Smooth muscle cell (in vitro differentiated cells): ENCODE results near the gene THRA. TPM values are rescaled to one million over a fixed set of nuclear protein-coding genes. Genes with fewer than 3 reads are reported as not detected.

ENCODE experiments used
- DNase-seq: peaks from one replicate; lab custom pipeline; 2025; ENCODE audit not compliant: unreplicated experiment; lab: John Stamatoyannopoulos, UW
- H2AFZ ChIP-seq: fragments of 200-600 bp; sonication (generic); 2 replicates; pipeline ENCODE4 v1.6.0; 2016; ENCODE audit warnings: antibody characterized with exemption, low read depth, mild to moderate bottlenecking
- H3F3A ChIP-seq: fragments of 200-600 bp; sonication (generic); 2 replicates; pipeline ENCODE4 v1.6.0; 2017; ENCODE audit warnings: antibody characterized with exemption, low read depth
- H3K27ac ChIP-seq: fragments of 200-600 bp; sonication (generic); 2 replicates; pipeline ENCODE4 v1.5.1; 2016; ENCODE audit warnings: low read depth, mild to moderate bottlenecking
- H3K27me3 ChIP-seq: fragments of 200-600 bp; sonication (generic); 2 replicates; pipeline ENCODE4 v1.6.1; 2016; ENCODE audit warnings: low read depth, mild to moderate bottlenecking
- H3K36me3 ChIP-seq: fragments of 200-600 bp; sonication (generic); 2 replicates; pipeline ENCODE4 v1.5.1; 2016; ENCODE audit warnings: low read depth
- H3K4me1 ChIP-seq: fragments of 200-600 bp; sonication (generic); 2 replicates; pipeline ENCODE4 v1.5.1; 2016; ENCODE audit warnings: low read depth
- H3K4me2 ChIP-seq: fragments of 200-600 bp; sonication (generic); 2 replicates; pipeline ENCODE4 v1.6.0; 2016; ENCODE audit warnings: mild to moderate bottlenecking
- H3K4me3 ChIP-seq: fragments of 200-600 bp; sonication (generic); 2 replicates; pipeline ENCODE4 v1.5.1; 2016; ENCODE audit warnings: mild to moderate bottlenecking
- H3K79me2 ChIP-seq: fragments of 200-600 bp; sonication (generic); 2 replicates; pipeline ENCODE4 v1.6.0; 2016; ENCODE audit warnings: low read depth, mild to moderate bottlenecking
- H3K9ac ChIP-seq: fragments of 200-600 bp; sonication (generic); 2 replicates; pipeline ENCODE4 v1.6.0; 2016; ENCODE audit warnings: low read depth
- H3K9me3 ChIP-seq: fragments of 200-600 bp; sonication (generic); replicated peaks from 2 replicates; pipeline ENCODE4 v1.5.1; 2016; ENCODE audit warnings: low read depth
- H4K20me1 ChIP-seq: fragments of 200-600 bp; sonication (generic); 2 replicates; pipeline ENCODE4 v1.6.0; 2016; ENCODE audit warnings: low read depth
- WGBS: methylation state at CpG from one replicate; pipeline ENCODE4 v1.1.7; 2016; ENCODE audit warnings: low lambda C conversion rate; 5-methylcytosine and 5-hydroxymethylcytosine counted together
- polyA plus RNA-seq: library from polyadenylated mRNA; unstranded; fragments of >200 nt; fragmentation: Nextera tagmentation; extraction: Ambion mirVana; gene quantifications from 2 replicates; pipeline ENCODE4 v1.2.1, GENCODE V29; 2016
- total RNA-seq: library from RNA; depleted of rRNA; stranded (reverse); fragments of >200 nt; gene quantifications from 2 replicates; pipeline ENCODE4 v1.2.3, GENCODE V29; 2014
- TF ChIP-seq, protein P1 (sequence below): fragments of 200-600 bp; sonication (generic); IDR thresholded peaks from 2 replicates; pipeline ENCODE4 v1.5.1; 2017; ENCODE audit warnings: borderline replicate concordance, mild to moderate bottlenecking, antibody characterized with exemption; ENCODE audit not compliant: insufficient read depth, poor library complexity, severe bottlenecking

THRA gene
- total and polyA plus RNA-seq, 2 experiments from 2014 or later: 15.6 to 21.2 TPM

DNA sequence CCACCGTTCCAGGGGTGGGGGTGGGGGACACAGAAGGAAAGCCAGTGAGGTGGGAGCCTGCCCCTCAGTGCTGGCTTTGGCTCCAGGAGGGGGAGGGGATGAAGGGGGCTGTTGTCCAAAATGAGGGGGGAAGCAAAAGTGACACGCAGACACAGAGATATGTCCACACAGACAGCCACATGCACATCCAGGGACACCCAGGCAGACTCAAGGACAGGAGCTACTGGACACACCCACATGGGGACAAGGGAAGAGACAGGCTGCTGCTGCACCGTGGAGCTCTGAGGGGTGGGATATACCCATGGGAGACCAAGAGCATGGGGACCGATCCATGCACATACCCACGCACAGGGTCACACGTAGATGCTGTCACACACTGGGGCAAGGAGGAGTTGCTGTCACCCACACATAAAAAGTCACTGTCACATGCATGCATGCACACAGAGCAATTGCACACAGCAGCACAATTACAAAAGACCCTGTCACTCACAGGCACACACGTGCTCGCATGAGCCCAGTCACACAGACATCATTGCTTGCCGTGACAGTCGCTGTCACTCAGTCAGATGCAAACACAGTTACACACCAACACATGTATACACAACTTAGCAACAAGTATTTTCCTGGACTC lies 1.3 kb downstream of the THRA start:
- no peak for DNase-seq
- Histone ChIP-seq H3K36me3 (no peaks in the 10 kb centered on the region), H2AFZ (no peak overlapping the region), H3K27ac (no peak overlapping the region), H3K9ac (peak overlapping the region; percentile 78), H3K9me3 (no peaks in the 10 kb centered on the region), H4K20me1 (peaks cover 27% of the 10 kb centered on the region), H3K4me2 (peak overlapping the region; percentile 99), H3K4me1 (peaks cover 35% of the 10 kb centered on the region), H3F3A (no peaks in the 10 kb centered on the region), H3K27me3 (no peaks in the 10 kb centered on the region), H3K79me2 (peaks cover 28% of the 10 kb centered on the region), H3K4me3 (peak overlapping the region; percentile 100)
- 64% methylated on average over 10 of the region's 10 CpGs for WGBS
- TF ChIP-seq, protein P1, sequence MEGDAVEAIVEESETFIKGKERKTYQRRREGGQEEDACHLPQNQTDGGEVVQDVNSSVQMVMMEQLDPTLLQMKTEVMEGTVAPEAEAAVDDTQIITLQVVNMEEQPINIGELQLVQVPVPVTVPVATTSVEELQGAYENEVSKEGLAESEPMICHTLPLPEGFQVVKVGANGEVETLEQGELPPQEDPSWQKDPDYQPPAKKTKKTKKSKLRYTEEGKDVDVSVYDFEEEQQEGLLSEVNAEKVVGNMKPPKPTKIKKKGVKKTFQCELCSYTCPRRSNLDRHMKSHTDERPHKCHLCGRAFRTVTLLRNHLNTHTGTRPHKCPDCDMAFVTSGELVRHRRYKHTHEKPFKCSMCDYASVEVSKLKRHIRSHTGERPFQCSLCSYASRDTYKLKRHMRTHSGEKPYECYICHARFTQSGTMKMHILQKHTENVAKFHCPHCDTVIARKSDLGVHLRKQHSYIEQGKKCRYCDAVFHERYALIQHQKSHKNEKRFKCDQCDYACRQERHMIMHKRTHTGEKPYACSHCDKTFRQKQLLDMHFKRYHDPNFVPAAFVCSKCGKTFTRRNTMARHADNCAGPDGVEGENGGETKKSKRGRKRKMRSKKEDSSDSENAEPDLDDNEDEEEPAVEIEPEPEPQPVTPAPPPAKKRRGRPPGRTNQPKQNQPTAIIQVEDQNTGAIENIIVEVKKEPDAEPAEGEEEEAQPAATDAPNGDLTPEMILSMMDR: no peak

DNA sequence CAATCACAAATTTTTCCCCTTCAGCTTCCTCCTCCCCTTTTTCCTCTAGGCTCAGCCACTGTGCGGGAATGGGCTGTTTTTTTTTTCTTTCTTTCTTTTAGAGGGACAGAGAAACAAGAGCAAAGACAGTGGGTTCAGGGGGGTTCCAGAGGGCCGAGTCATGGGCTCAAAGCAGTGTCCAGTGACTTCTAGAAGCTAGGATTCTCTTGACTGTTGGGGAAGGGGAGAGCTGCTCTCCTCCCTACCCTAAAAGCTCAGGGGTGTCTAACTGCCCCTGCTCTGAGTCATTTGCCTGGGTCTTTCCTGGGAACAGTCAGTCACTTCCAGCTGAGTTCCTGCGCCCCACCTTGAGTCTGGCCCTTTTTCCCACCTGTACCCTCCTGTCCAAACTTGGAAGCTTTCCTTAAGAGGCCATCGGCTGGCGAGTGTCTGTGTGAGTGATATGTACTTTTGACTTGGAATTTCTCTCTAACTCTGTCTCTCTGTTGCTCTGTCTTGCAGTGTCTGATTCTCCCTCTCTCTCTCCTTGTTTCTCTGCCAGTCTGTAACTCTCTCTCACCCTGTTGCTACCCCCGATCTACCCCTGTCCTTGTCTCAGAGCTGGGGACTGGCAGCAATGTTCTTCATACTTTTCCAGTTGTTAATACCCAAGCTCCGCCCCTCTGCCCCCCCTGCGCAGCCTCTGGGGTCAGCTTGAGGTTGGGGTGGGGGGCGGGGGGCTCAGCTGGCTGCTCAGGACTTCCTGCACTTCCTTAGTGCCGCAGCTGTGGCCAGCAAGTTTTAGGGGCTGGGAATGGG lies 2.4 kb downstream of the THRA start:
- H3K36me3 ChIP-seq: no peaks in the 10 kb centered on the region
- TF ChIP-seq, protein P1: no peak
- peaks cover 39% of the 10 kb centered on the region for H4K20me1 ChIP-seq
- H3K79me2 ChIP-seq: peaks cover 39% of the 10 kb centered on the region
- peaks cover 46% of the 10 kb centered on the region for H3K4me1 ChIP-seq
- H3K4me3 ChIP-seq: peak overlapping the region; percentile 100
- DNase-seq: no peak
- H3F3A ChIP-seq: no peaks in the 10 kb centered on the region
- no peaks in the 10 kb centered on the region for H3K27me3 ChIP-seq
- 30% methylated on average over 10 of the region's 10 CpGs for WGBS
- H3K9ac ChIP-seq: no peak overlapping the region
- H3K4me2 ChIP-seq: peak overlapping the region; percentile 99
- H3K27ac ChIP-seq: peak overlapping the region; percentile 6
- H2AFZ ChIP-seq: no peak overlapping the region
- no peaks in the 10 kb centered on the region for H3K9me3 ChIP-seq

DNA sequence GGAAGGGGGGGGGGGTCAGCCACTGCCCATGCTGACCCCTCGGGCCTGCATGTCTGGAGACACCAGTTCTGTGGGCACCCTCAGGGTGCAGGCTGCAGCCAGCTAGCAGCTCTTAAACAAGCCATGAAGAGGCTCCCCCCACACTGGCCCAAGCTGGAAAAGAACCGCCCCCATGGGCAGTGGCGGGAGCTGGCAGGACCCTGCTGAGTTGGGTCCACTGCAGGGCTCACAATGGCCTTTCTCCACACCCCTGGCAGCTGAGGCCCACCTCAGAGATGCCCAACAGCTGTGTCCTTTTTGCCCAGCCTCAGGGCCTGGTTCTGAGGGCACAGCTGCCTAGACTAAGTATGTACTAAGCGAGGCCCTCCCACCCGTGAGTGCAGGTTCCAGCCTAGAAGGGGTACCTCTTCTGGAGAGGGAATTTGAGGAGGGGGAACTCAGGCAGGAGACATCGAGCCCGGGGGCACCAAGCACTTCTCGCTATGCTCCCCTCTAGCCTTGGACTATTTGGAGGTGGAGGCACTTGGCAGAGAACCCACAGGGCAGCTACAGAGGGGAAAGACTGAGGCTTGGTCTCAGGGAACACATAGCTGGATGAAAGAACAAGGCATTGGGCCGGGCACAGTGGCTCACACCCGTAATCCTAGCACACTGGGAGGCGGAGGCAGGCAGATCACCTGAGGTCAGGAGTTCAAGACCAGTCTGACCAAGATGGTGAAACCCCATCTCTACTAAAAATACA lies 3.2 kb downstream of the THRA start:
- TF ChIP-seq, protein P1: no peak
- H3K9ac ChIP-seq: no peak overlapping the region

More for the DNA sequence above, 3.2 kb downstream of the THRA start:
- H3F3A ChIP-seq: no peaks in the 10 kb centered on the region
- no peaks in the 10 kb centered on the region for H3K9me3 ChIP-seq
- no peaks in the 10 kb centered on the region for H3K36me3 ChIP-seq
- H3K4me2 ChIP-seq: peak overlapping the region; percentile 99
- H3K27me3 ChIP-seq: no peaks in the 10 kb centered on the region
- H4K20me1 ChIP-seq: peaks cover 41% of the 10 kb centered on the region
- H3K4me3 ChIP-seq: no peak overlapping the region
- peak overlapping the region; percentile 6 for H3K27ac ChIP-seq
- no peak for DNase-seq
- 86% methylated on average over 11 of the region's 11 CpGs for WGBS
- H3K4me1 ChIP-seq: peaks cover 54% of the 10 kb centered on the region
- H3K79me2 ChIP-seq: peaks cover 44% of the 10 kb centered on the region
- no peak overlapping the region for H2AFZ ChIP-seq
